HEK293 (cell line): ENCODE data around the gene ADAM21.
"Not testable (repeated sequence)": the region's sequence is repeated elsewhere in the genome, so short reads cannot be mapped to it uniquely, and the experiment has no call there.

ENCODE experiments used
- CTCF ChIP-seq: fragments of 450-650 bp; formaldehyde crosslinking; IDR thresholded peaks from 2 replicates; pipeline ENCODE4 v1.5.1; 2016; ENCODE audit warnings: missing biosample characterization, missing genetic modification characterization
- HIC1 ChIP-seq: fragments of 450-650 bp; formaldehyde crosslinking; IDR thresholded peaks from 2 replicates; pipeline ENCODE4 v1.5.1; 2016; ENCODE audit warnings: missing biosample characterization, missing genetic modification characterization
- ZBTB20 ChIP-seq: fragments of 450-650 bp; formaldehyde crosslinking; IDR thresholded peaks from 2 replicates; pipeline ENCODE4 v1.5.1; 2016; ENCODE audit warnings: missing biosample characterization, missing genetic modification characterization
- ZNF138 ChIP-seq: fragments of 450-650 bp; formaldehyde crosslinking; IDR thresholded peaks from 2 replicates; pipeline ENCODE4 v1.5.1; 2016; ENCODE audit warnings: missing biosample characterization, missing genetic modification characterization, borderline replicate concordance
- TF ChIP-seq, protein P1 (sequence below): fragments of 450-650 bp; formaldehyde crosslinking; IDR thresholded peaks from 2 replicates; pipeline ENCODE4 v1.5.1; 2016; ENCODE audit warnings: missing biosample characterization, missing genetic modification characterization
- TF ChIP-seq, protein P2 (sequence below): fragments of 450-650 bp; formaldehyde crosslinking; IDR thresholded peaks from 2 replicates; pipeline ENCODE4 v1.5.1; 2016; ENCODE audit warnings: missing biosample characterization, missing genetic modification characterization
- TF ChIP-seq, protein P3 (sequence below): fragments of 450-650 bp; formaldehyde crosslinking; IDR thresholded peaks from 2 replicates; pipeline ENCODE4 v1.5.1; 2016; ENCODE audit warnings: missing biosample characterization, missing genetic modification characterization

DNA sequence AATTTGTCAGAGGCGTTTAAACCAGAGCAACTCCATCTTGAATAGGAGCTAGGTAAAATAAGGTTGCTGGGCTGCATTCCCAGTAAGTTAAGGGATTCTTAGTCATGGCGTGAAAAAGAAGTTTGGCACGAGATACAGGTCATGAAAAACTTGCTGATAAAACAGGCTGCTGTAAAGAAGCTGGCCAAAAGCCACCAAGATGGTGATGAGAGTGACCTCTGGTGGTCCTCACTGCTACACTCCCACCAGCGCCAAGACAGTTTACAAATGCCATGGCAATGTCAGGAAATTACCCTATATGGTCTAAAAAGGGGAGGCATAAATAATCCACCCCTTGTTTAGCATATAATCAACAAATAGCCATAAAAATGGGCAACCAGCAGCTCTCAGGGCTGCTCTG is 48.6 kb upstream of the ADAM21 start:
- not testable (repeated sequence) for TF ChIP-seq ZNF138 (tag by site-specific recombination); HIC1; ZBTB20 (tag by site-specific recombination)
- TF ChIP-seq CTCF (tag by site-specific recombination) = peak; percentile 47; the same call in 1 of the 2 replicates
- TF ChIP-seq, protein P1, sequence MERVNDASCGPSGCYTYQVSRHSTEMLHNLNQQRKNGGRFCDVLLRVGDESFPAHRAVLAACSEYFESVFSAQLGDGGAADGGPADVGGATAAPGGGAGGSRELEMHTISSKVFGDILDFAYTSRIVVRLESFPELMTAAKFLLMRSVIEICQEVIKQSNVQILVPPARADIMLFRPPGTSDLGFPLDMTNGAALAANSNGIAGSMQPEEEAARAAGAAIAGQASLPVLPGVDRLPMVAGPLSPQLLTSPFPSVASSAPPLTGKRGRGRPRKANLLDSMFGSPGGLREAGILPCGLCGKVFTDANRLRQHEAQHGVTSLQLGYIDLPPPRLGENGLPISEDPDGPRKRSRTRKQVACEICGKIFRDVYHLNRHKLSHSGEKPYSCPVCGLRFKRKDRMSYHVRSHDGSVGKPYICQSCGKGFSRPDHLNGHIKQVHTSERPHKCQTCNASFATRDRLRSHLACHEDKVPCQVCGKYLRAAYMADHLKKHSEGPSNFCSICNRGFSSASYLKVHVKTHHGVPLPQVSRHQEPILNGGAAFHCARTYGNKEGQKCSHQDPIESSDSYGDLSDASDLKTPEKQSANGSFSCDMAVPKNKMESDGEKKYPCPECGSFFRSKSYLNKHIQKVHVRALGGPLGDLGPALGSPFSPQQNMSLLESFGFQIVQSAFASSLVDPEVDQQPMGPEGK (tag by site-specific recombination) = not testable (repeated sequence)
- TF ChIP-seq, protein P2, sequence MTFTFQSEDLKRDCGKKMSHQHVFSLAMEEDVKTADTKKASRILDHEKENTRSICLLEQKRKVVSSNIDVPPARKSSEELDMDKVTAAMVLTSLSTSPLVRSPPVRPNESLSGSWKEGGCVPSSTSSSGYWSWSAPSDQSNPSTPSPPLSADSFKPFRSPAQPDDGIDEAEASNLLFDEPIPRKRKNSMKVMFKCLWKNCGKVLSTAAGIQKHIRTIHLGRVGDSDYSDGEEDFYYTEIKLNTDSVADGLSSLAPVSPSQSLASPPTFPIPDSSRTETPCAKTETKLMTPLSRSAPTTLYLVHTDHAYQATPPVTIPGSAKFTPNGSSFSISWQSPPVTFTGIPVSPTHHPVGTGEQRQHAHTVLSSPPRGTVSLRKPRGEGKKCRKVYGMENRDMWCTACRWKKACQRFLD = not testable (repeated sequence)
- TF ChIP-seq, protein P3, sequence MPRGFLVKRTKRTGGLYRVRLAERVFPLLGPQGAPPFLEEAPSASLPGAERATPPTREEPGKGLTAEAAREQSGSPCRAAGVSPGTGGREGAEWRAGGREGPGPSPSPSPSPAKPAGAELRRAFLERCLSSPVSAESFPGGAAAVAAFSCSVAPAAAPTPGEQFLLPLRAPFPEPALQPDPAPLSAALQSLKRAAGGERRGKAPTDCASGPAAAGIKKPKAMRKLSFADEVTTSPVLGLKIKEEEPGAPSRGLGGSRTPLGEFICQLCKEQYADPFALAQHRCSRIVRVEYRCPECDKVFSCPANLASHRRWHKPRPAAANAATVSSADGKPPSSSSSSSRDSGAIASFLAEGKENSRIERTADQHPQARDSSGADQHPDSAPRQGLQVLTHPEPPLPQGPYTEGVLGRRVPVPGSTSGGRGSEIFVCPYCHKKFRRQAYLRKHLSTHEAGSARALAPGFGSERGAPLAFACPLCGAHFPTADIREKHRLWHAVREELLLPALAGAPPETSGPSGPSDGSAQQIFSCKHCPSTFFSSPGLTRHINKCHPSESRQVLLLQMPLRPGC (tag by site-specific recombination) = not testable (repeated sequence)
